SK-N-SH (cell line): ENCODE measurements around the gene COQ10B.

Experiments used
- CHD2 ChIP-seq: fragments of 150-350 bp; IDR thresholded peaks from 2 replicates; pipeline ENCODE4 v1.6.1; 2018; ENCODE audit warnings: low read length; ENCODE audit not compliant: partially characterized antibody
- EZH2phosphoT487 ChIP-seq: fragments of 200-600 bp; sonication (generic); IDR thresholded peaks from 2 replicates; pipeline ENCODE4 v1.6.1; 2017; ENCODE audit warnings: low read depth, mixed run types, mild to moderate bottlenecking, antibody characterized with exemption, moderate library complexity, borderline replicate concordance
- FOSL2 ChIP-seq: IDR thresholded peaks from 2 replicates; pipeline ENCODE4 v1.4.0; 2012; ENCODE audit warnings: low read depth, mild to moderate bottlenecking, moderate library complexity, borderline replicate concordance
- POLR2AphosphoS5 ChIP-seq: IDR thresholded peaks from 2 replicates; pipeline ENCODE4 v1.6.1; 2012; ENCODE audit warnings: low read depth, low read length
- SIN3A ChIP-seq: IDR thresholded peaks from 2 replicates; pipeline ENCODE4 v1.6.1; 2012; ENCODE audit warnings: low read depth, mild to moderate bottlenecking, low read length, moderate library complexity, borderline replicate concordance
- TAF1 ChIP-seq: IDR thresholded peaks from 2 replicates; pipeline ENCODE4 v1.6.1; 2012; ENCODE audit warnings: low read depth, mild to moderate bottlenecking, low read length, moderate library complexity, borderline replicate concordance
- TCF12 ChIP-seq: IDR thresholded peaks from 2 replicates; pipeline ENCODE4 v1.4.0; 2012
- TEAD4 ChIP-seq: IDR thresholded peaks from 2 replicates; pipeline ENCODE4 v1.4.0; 2012; ENCODE audit warnings: mild to moderate bottlenecking, borderline replicate concordance; ENCODE audit not compliant: insufficient read depth
- YY1 ChIP-seq: IDR thresholded peaks from 2 replicates; pipeline ENCODE4 v1.4.0; 2012; ENCODE audit warnings: low read depth, mild to moderate bottlenecking
- TF ChIP-seq, protein P1 (sequence below): fragments of 200-600 bp; sonication (generic); IDR thresholded peaks from 2 replicates; pipeline ENCODE4 v1.6.1; 2017; ENCODE audit warnings: antibody characterized with exemption, mild to moderate bottlenecking, moderate library complexity
- TF ChIP-seq, protein P2 (sequence below): IDR thresholded peaks from 2 replicates; pipeline ENCODE4; 2012
- TF ChIP-seq, protein P3 (sequence below): IDR thresholded peaks from 2 replicates; pipeline ENCODE4 v1.6.1; 2012; ENCODE audit warnings: mild to moderate bottlenecking, low read depth, low read length, moderate library complexity
- TF ChIP-seq, protein P4 (sequence below): IDR thresholded peaks from 2 replicates; pipeline ENCODE4 v1.4.0; 2012; ENCODE audit warnings: low read depth

DNA sequence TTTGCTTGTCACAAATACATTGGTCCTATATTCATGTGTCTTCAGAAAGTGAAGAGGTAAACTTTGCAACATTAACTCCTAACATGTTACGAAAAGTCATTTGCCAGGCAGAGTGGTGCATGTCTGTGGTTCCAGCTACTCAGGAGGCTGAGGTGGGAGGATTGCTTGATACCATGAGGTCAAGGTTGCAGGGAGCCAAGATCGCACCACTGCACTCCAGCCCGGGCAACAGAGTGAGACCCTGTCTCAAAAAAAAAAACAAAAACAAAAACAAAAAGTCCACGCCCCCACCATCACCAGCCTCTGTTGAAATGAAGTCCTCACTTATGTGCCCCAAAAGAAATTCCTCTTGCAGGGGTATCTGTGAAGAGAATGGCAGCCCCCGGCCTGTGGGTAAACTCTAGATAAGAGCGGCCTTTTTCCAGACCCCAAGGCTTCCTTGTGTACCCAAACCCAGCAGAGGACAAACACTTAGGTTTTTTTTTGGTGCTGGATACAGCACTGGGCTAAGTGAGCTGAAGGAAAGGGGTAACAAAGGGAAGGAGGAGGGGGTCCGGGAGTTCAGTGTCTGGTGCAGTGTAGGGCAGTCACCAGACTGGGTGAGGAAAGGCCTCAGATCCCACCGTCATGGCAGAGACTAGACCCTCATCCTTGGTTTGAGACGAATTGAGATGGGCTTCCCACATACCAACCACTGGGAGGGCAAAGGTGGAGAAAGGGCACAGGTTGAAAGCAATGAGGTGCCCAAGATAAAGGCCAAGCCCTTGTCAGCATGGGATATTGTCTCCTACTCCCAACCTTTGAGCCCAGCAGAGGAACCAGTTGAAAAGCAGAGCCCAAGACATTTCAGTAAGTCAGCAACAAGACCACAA, 27.0 kb downstream of the COQ10B start:
- TF ChIP-seq FOSL2 (no peak), CHD2 (no peak), POLR2AphosphoS5 (no peak), TCF12 (no peak), YY1 (no peak), EZH2phosphoT487 (no peak), TAF1 (no peak), TEAD4 (no peak), SIN3A (no peak)
- TF ChIP-seq, protein P1, sequence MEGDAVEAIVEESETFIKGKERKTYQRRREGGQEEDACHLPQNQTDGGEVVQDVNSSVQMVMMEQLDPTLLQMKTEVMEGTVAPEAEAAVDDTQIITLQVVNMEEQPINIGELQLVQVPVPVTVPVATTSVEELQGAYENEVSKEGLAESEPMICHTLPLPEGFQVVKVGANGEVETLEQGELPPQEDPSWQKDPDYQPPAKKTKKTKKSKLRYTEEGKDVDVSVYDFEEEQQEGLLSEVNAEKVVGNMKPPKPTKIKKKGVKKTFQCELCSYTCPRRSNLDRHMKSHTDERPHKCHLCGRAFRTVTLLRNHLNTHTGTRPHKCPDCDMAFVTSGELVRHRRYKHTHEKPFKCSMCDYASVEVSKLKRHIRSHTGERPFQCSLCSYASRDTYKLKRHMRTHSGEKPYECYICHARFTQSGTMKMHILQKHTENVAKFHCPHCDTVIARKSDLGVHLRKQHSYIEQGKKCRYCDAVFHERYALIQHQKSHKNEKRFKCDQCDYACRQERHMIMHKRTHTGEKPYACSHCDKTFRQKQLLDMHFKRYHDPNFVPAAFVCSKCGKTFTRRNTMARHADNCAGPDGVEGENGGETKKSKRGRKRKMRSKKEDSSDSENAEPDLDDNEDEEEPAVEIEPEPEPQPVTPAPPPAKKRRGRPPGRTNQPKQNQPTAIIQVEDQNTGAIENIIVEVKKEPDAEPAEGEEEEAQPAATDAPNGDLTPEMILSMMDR: no peak
- TF ChIP-seq, protein P2, sequence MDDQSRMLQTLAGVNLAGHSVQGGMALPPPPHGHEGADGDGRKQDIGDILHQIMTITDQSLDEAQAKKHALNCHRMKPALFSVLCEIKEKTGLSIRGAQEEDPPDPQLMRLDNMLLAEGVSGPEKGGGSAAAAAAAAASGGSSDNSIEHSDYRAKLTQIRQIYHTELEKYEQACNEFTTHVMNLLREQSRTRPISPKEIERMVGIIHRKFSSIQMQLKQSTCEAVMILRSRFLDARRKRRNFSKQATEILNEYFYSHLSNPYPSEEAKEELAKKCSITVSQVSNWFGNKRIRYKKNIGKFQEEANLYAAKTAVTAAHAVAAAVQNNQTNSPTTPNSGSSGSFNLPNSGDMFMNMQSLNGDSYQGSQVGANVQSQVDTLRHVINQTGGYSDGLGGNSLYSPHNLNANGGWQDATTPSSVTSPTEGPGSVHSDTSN: no peak
- TF ChIP-seq, protein P3, sequence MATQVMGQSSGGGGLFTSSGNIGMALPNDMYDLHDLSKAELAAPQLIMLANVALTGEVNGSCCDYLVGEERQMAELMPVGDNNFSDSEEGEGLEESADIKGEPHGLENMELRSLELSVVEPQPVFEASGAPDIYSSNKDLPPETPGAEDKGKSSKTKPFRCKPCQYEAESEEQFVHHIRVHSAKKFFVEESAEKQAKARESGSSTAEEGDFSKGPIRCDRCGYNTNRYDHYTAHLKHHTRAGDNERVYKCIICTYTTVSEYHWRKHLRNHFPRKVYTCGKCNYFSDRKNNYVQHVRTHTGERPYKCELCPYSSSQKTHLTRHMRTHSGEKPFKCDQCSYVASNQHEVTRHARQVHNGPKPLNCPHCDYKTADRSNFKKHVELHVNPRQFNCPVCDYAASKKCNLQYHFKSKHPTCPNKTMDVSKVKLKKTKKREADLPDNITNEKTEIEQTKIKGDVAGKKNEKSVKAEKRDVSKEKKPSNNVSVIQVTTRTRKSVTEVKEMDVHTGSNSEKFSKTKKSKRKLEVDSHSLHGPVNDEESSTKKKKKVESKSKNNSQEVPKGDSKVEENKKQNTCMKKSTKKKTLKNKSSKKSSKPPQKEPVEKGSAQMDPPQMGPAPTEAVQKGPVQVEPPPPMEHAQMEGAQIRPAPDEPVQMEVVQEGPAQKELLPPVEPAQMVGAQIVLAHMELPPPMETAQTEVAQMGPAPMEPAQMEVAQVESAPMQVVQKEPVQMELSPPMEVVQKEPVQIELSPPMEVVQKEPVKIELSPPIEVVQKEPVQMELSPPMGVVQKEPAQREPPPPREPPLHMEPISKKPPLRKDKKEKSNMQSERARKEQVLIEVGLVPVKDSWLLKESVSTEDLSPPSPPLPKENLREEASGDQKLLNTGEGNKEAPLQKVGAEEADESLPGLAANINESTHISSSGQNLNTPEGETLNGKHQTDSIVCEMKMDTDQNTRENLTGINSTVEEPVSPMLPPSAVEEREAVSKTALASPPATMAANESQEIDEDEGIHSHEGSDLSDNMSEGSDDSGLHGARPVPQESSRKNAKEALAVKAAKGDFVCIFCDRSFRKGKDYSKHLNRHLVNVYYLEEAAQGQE: no peak
- TF ChIP-seq, protein P4, sequence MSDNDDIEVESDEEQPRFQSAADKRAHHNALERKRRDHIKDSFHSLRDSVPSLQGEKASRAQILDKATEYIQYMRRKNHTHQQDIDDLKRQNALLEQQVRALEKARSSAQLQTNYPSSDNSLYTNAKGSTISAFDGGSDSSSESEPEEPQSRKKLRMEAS: no peak
